Measurements from ENCODE around the gene ATG10.

The ATG10 gene

DNA sequence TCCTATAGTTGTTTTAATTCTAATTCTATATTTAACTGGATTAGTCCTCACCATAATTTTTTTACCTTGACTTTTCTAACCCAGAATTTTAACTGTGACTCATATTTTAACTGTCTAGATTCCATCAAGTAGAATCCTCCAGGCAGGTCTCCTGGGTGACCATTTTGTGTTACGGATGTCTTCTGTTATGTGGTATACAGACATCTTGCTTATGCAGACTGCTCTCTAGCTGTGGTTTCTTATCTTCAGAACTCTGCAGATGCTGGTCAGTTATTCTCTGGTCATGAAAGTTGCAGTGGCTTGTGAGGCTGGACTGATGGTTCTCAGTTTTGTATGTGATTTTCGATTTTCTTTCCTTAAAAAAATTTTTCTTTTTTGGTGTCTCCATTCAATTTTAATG, 139.4 kb downstream of the ATG10 start:
- H3K27me3 ChIP-seq (ENCODE audit: insufficient read depth, low read length) = no peaks in the 10 kb centered on the region
- H3K4me3 ChIP-seq (ENCODE audit: low read depth, low read length, poor library complexity, severe bottlenecking) = no peak overlapping the region
- H2AFZ ChIP-seq (ENCODE audit: low read length) = no peak overlapping the region
- H3K4me2 ChIP-seq (ENCODE audit: low read length) = no peak overlapping the region
- no peak overlapping the region for H3K9ac ChIP-seq (ENCODE audit: low read length)
- no peaks in the 10 kb centered on the region; the same call in 1 of the 2 replicates for H3K9me2 ChIP-seq (ENCODE audit: low read depth, low read length)
- H3K36me3 ChIP-seq (ENCODE audit: insufficient read depth, low read length) = no peaks in the 10 kb centered on the region
- no peaks in the 10 kb centered on the region for H3K9me3 ChIP-seq (ENCODE audit: low read length)
- no peaks in the 10 kb centered on the region for H3F3A ChIP-seq (ENCODE audit: insufficient read depth, low read length)
- TF ChIP-seq EZH2 (IDR thresholded peaks at IDR 0.05; ENCODE audit: borderline replicate concordance, low read length) = no peak
- TF ChIP-seq, protein P1, sequence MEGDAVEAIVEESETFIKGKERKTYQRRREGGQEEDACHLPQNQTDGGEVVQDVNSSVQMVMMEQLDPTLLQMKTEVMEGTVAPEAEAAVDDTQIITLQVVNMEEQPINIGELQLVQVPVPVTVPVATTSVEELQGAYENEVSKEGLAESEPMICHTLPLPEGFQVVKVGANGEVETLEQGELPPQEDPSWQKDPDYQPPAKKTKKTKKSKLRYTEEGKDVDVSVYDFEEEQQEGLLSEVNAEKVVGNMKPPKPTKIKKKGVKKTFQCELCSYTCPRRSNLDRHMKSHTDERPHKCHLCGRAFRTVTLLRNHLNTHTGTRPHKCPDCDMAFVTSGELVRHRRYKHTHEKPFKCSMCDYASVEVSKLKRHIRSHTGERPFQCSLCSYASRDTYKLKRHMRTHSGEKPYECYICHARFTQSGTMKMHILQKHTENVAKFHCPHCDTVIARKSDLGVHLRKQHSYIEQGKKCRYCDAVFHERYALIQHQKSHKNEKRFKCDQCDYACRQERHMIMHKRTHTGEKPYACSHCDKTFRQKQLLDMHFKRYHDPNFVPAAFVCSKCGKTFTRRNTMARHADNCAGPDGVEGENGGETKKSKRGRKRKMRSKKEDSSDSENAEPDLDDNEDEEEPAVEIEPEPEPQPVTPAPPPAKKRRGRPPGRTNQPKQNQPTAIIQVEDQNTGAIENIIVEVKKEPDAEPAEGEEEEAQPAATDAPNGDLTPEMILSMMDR (IDR thresholded peaks at IDR 0.05; ENCODE audit: low read length) = no peak
- H3K4me1 ChIP-seq (ENCODE audit: insufficient read depth, low read length, severe bottlenecking) = no peaks in the 10 kb centered on the region
- no peaks in the 10 kb centered on the region for H4K20me1 ChIP-seq (ENCODE audit: insufficient read depth, low read length)
- H3K79me2 ChIP-seq (ENCODE audit: insufficient read depth, low read length) = no peaks in the 10 kb centered on the region
- no peak overlapping the region for H3K27ac ChIP-seq (ENCODE audit: low read depth, low read length, poor library complexity, severe bottlenecking)

DNA sequence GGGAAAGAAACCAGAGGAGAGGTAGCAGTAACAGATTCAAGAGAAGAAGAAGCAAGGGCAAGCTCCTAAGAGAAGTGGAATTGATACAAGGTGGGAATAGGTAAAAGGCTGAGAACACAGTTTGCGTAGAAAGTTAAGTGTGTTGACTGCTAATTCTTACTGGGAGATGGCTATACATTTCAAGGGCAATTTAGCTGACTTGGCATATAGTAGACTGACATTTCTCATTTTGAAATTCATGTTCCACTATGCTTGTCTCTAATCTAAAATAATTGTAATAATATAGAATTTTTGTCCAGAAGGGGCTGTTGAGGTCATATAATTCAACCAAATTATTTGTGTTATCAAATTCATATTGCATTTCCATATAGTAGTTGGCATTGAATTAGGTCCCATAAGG, 144.0 kb downstream of the ATG10 start:
- Histone ChIP-seq H3F3A (ENCODE audit: insufficient read depth, low read length) (no peaks in the 10 kb centered on the region), H3K9me2 (ENCODE audit: low read depth, low read length) (no peaks in the 10 kb centered on the region; the same call in 1 of the 2 replicates), H3K9ac (ENCODE audit: low read length) (no peak overlapping the region), H3K36me3 (ENCODE audit: insufficient read depth, low read length) (no peaks in the 10 kb centered on the region), H3K4me3 (ENCODE audit: low read depth, low read length, poor library complexity, severe bottlenecking) (no peak overlapping the region), H3K79me2 (ENCODE audit: insufficient read depth, low read length) (no peaks in the 10 kb centered on the region), H3K4me1 (ENCODE audit: insufficient read depth, low read length, severe bottlenecking) (no peaks in the 10 kb centered on the region), H3K4me2 (ENCODE audit: low read length) (no peak overlapping the region), H4K20me1 (ENCODE audit: insufficient read depth, low read length) (no peaks in the 10 kb centered on the region), H3K27ac (ENCODE audit: low read depth, low read length, poor library complexity, severe bottlenecking) (no peak overlapping the region), H2AFZ (ENCODE audit: low read length) (no peak overlapping the region), H3K9me3 (ENCODE audit: low read length) (no peaks in the 10 kb centered on the region), H3K27me3 (ENCODE audit: insufficient read depth, low read length) (no peaks in the 10 kb centered on the region)
- TF ChIP-seq, protein P1 (IDR thresholded peaks at IDR 0.05; ENCODE audit: low read length) = no peak
- TF ChIP-seq EZH2 (IDR thresholded peaks at IDR 0.05; ENCODE audit: borderline replicate concordance, low read length) = no peak

DNA sequence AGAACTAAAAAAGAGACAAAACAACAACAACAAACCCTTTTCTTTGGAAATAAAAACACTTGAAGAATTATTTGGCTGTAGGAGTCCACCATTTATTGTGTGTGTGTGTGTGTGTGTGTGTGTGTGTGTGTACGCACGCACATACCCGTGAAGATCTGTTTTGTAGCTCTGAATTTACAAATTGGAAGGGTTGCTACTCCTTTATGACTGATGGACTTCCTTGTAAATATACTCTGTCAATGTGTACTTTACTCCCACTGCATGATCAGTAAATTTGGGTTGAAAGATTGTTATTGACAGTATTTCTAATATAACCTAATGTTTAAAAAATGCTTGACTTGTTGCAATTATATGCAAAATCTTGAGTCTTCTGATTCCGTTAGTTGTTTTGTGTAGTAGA, 148.1 kb downstream of the ATG10 start:
- no peak overlapping the region for H3K4me2 ChIP-seq (ENCODE audit: low read length)
- H3K9me2 ChIP-seq (ENCODE audit: low read depth, low read length) = no peaks in the 10 kb centered on the region
- H3K9ac ChIP-seq (ENCODE audit: low read length) = no peak overlapping the region
- H3K79me2 ChIP-seq (ENCODE audit: insufficient read depth, low read length) = no peaks in the 10 kb centered on the region
- H2AFZ ChIP-seq (ENCODE audit: low read length) = no peak overlapping the region
- H3K9me3 ChIP-seq (ENCODE audit: low read length) = no peaks in the 10 kb centered on the region
- TF ChIP-seq, protein P1 (IDR thresholded peaks at IDR 0.05; ENCODE audit: low read length) = no peak
- no peak for TF ChIP-seq EZH2 (IDR thresholded peaks at IDR 0.05; ENCODE audit: borderline replicate concordance, low read length)
- no peaks in the 10 kb centered on the region for H3K36me3 ChIP-seq (ENCODE audit: insufficient read depth, low read length)
- no peaks in the 10 kb centered on the region for H4K20me1 ChIP-seq (ENCODE audit: insufficient read depth, low read length)
- no peaks in the 10 kb centered on the region for H3K4me1 ChIP-seq (ENCODE audit: insufficient read depth, low read length, severe bottlenecking)
- H3K4me3 ChIP-seq (ENCODE audit: low read depth, low read length, poor library complexity, severe bottlenecking) = no peak overlapping the region
- no peaks in the 10 kb centered on the region for H3F3A ChIP-seq (ENCODE audit: insufficient read depth, low read length)
- H3K27me3 ChIP-seq (ENCODE audit: insufficient read depth, low read length) = no peaks in the 10 kb centered on the region
- no peak overlapping the region for H3K27ac ChIP-seq (ENCODE audit: low read depth, low read length, poor library complexity, severe bottlenecking)

Measured in OCI-LY1 (cell line).